Cortex of kidney (tissue), 1 donor: ENCODE results near the gene PTPRN2.
"Not testable (repeated sequence)": the region's sequence is repeated elsewhere in the genome, so short reads cannot be mapped to it uniquely, and the experiment has no call there.

Source experiments
- DNase-seq: peaks from one replicate; lab custom pipeline; 2025; lab: John Stamatoyannopoulos, UW

PTPRN2 gene

DNA sequence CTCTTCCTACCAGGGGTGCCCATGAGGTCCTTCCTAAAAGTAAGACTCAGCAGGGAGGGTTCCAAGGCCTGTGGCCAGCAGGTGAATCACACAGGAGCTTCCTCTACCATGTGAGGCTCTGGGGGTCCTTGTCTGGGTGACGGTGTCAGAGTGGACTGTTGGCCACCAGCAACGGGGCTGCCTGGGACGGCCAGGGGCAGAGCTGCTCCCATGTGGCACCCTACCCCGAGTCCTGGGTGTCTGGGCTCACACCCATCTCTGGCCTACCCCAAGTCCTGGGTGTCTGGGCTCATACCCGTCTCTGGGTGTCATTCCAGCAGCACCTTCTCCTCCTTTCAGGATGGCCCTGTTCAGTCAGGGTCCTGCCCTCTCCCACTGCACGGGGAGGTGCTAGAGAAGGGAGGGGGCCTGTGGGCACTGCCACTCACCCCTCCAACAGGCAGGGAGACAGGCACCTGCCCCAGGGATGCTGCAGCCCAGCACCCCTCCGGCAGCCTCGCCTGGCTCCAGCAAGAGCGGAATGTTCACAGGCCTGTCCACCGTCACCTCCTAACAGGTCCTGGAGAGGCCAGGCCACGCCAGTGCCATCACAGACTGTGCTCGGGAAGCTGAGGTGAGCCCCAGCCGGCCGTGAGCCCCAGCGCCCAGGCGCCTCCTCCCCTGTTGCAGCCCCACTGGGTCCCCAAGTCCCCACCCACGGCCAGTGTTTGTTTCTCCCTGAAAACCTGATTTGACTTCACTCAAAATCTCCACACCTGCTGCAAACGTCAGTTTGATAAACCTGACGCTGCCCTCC, 143.7 kb downstream of the PTPRN2 start:
- DNase-seq, result no peak

DNA sequence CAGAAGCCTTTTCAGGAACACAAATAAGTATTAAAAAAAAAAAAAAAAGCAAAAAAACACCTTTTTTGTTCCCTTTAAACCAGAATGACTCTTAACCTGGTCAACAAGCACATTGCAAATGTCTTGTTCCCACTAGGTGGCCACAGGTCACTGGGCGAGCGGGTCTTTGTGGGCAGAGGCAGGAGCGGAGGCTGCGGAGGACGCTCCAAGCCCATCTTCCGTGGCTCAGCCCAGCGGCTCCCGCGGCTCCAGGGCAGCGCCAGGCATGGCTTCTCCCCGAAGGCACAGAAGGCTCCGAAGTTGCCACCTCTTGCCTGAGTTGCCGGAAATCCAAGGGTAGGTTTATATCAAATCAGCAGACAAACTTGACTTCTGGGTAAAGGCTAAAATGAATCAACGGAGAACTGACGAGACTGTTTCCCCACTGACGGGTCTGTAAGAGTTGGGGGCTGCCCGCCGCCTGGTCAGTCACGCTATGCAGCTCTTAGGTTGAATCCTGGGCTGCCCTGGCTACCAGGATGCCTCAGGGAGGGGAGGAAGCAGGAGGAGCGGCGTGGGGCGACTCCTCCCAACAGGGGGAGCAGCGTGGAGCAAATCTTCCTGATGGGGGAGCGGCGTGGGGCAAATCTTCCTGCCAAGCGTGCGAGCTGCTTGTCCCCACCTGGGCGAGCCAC, 144.5 kb downstream of the PTPRN2 start:
- no peak for DNase-seq

DNA sequence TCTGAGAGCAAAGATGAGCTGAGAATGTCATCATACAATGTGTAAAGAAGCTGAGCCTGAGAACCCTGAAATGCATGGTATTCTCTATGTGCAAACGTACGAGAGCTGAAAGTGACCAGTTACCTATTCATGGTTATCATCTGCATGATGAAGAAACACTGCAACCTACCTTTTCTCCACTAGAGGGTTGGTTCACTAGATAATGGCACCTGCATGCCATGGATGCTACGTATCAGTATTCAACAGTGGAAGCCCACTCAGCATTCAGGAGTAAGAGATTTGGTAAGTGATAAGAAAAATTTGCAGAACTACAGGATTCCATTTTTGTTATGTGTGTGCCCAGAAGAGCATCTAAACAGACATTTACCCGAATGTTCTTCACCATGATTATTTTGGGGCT, 145.4 kb downstream of the PTPRN2 start:
- no peak for DNase-seq

DNA sequence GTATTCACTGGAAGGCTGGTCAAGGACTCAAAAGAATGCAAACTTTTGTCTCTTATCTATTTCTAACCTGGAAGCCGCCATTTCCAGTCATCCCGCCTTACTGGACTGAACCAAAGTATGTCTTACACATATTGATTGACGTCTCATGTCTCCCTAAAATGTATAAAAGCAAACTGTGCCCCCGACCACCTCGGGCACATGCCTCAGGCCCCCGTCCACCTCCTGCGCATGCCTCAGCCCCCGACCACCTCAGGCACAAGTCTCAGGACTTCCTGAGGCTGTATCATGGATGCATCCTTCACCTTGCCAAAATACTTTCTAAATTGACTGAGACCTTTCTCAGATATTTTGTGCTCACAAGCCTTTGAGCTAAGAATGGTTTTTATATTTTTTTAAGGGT, 148.6 kb downstream of the PTPRN2 start:
- DNase-seq, result no peak

DNA sequence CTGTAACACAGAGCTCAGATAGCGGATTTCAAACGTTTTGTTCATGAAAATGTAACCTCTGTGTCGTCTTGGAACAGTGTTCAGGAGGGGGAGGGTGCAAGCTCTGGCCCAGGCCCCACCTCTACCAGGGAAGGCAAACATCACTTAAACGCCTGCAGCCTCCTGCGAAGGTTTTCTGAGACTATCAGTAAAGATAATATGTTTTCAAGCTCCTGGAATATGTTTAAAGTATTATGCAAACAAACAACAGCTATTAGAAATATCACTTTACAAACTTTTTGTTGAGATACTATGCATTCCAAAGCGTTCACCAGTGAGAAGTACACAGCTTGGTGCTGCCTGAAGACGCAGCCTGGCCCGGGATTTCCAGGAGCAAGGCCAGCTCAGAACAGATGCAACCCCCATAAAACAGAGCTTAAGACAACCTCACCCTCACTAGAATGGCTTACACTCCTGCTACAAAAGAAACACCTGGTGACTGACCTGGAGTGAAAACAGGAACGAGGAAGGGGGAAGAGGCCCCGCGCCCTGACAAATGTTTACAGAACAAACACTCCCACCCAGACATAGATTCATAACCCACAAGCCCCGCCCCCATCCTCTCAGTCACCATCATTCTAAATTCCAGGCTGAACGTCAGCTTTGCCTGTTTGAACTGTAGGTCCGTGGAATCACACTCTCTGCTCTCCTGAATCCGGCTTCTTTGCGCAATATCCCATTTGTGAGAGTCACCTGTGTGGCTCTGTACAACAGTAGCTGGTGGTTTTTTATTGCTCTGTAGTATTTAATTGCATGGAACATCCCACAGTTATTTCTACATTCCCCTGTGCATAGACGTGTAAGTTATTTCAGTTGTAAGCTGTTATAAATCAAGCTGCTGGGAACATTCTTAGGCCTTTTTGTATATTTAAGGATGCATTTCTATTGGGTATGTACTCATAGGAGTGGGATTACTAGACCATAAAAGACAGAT, 155.0 kb downstream of the PTPRN2 start:
- DNase-seq, result no peak

DNA sequence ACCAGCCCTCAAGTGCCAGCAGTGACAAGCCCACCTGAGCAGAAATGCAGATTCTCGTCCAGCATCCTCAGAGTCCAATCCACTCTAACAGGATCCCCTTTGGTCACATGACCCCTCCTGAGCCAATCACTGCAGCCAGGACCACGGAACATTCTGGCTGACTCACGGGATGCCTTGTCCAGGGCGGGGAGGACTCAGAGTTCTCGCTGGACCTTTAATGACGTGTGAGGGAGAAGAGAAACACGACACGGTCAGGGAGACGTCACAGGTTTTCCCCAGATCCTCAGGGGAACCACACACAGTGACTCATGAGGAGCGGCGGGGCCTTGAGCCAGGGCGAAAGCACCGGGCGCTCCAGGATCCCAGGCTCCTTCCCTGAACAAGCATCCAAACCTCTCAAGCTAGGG, 155.7 kb downstream of the PTPRN2 start:
- no peak for DNase-seq

DNA sequence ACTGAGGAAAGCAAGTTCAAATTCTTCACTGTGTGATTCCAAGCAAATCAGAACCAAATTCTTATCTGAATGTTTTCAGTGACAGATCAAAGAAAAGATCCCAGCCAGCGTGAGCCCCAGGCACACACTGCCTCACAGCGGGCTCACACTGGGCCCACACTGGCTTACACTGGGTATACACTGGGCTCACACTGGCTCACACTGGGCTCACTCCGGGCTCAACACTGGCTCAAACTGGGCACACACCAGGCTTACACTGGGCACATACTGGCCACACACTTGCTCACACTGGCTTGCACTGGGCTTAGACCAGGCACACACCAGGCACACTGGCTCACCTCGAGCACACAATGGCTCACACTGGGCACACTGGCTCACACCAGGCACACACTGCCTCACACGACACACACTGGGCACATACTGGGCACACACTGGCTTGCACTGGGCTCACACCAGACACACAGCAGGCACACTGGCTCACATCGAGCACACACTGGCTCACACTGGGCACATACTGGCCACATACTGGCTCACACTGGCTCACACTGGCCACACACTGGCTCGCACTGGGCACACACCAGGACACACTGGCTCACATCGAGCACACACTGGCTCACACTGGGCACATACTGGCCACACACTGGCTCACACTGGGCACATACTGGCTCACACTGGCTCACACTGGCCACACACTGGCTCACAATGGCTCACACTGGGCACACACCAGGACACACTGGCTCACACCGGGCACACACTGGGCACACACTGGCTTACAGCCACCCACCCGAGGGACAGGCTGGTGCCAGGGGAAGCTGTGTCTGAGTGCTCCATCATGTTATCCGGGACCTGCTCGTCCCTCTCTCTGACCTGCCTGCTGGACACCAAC, 156.3 kb downstream of the PTPRN2 start:
- no peak for DNase-seq

DNA sequence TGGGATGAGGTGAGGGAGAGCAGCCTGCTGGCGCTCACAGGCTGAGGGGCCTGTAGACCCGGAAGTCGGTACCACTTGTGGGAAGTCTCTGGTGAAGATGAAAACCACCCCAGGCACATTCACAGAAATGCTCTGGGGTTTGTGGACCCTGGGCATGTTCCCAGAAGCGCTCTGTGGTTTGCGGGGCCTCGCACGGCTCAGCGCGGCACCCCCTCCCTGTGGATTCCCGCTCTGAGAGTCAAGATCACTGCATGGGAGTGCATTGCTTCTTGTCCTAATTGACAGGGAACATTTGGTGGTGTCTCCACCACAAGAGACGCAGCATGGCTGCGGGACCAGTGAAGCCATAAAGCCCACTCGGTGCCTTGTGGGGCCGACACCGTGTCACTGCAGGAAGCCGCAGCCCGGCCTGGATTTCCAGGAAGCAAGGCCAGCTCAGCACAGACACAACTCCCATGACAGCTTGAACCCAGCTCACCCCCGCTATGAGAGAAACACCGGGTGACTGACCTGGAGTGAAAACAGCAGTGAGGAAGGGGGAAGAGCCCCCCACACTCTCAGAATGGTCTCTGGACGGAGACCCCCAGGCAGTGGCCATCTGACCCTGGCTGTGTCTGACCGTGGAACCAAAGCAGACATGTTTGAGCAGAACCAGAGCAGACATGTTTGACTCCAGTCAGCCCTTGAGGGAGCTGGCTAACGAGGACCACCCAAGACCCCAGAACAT, 157.2 kb downstream of the PTPRN2 start:
- no peak for DNase-seq

DNA sequence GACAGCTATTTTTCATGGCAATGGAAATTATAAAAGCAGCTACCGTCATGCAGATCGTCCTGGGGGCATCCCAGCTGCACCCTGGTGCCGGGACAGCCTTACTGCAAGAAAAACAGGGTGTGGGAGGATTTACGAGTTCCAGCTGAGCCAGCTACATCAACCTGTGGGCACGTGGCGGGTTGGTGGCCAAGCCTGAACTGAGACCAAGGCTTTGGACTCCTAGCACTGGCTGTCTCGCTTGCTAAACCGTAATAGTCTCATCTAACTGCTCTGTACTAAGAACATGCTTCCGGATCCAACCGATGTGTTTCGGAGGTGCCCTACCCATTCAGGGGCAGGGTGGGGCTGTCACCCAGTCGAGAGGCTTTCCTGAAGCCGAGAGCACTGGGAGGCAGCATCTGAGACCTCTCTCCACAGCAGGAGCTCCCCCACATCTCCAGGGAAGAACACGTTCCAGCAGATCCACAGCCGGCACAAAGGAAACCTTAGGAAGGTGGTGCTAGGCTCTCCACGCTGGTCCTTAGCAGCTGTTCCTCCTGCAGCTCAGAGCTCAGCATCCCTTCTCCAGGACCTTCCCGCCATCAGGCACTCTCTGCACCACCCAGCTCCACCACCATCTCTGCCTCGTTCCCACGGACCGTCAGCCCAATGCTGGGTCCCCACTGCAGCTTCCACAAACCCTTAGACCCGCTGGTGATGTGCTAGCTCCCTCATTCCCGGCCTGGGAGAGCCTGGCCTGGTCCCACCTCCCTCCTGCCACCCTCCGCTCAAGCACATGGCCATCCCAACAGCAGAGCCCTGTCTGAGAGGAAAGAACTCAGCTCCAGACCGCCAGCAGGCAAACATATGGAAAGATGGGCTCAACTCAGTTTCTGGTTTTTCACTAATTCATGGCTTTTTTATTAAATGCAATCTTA, 158.5 kb downstream of the PTPRN2 start:
- DNase-seq, result no peak

DNA sequence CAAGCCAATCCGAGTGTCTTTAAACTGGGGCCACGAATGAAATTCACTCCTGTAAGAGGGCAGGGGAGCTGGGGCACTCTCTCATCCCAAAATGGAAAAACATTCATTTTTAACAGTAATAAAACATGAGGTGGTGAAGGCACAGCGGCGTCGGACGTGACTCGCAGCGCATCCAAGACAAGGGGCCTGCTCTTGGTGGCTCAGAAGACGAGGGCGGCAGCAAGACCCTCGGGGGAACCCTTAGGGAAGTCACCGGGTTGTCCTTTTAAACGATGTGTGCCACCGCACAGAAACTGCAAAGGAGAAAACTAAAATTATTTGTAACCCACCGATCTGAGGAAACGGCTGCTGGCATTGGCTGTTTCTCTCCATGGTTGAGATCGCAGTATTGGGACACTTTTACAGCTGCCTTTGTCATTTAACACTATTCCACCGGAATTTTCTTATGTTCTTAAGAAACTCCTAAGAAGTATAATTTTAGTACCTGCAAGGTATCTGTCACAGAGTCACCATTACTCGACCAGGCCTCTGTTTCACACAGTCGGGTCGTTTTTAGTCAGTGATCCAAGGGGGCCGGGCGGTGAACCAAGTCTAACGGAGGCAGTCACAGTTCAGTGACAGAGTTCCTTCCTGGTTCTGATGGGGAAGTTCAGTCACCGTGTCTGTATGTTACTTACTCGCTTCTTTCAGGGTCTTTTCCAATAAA, 159.3 kb downstream of the PTPRN2 start:
- DNase-seq, result no peak

DNA sequence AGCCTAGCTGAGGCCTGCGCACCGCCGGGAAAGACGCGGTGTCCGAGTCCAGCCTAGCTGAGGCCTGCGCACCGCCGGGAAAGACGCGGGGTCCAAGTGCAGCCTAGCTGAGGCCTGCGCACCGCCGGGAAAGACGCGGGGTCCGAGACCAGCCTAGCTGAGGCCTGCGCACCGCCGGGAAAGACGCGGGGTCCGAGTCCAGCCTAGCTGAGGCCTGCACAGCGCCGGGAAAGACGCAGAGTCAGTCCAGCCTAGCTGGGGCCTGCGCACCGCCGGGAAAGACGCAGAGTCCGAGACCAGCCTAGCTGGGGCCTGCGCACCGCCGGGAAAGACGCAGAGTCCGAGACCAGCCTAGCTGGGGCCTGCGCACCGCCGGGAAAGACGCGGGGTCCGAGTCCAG, 161.9 kb downstream of the PTPRN2 start:
- not testable (repeated sequence) for DNase-seq

DNA sequence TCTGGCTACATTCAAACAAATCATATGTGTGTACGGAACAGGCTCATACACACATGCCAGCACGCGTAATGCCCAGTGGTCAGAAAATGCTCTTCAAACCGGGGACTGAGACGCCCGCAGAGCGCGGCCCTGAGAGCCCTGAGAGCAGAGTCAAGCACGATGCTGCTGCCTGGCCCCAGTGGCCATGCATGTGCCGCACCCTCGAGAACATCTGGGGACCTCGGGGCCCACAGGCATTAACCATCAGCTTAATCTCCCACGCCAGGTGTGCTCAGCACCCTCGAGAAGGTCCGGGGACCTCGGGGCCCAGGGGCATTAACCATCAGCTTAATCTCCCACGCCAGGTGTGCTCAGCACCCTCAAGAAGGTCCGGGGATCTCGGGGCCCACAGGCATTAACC, 163.1 kb downstream of the PTPRN2 start:
- no peak for DNase-seq

DNA sequence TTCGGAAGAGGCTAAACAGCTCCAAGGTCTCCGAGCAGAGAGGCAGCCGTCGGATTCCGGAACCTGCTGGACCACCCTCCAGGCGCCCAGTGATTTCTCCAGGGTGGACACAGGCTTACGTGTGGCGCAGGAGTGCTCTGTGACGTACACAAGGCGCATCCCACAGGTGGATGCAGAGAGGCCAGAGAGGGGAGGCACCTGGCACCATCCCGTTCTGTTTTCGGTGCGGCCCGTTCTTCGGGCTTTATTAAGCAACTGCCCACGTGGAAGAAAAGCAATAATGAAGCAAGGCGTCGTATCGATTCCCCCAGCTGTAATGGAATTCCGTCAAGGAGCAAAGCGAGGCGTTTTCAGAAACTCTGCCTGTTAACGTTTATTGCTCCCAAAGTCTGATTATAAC, 163.6 kb downstream of the PTPRN2 start:
- no peak for DNase-seq

DNA sequence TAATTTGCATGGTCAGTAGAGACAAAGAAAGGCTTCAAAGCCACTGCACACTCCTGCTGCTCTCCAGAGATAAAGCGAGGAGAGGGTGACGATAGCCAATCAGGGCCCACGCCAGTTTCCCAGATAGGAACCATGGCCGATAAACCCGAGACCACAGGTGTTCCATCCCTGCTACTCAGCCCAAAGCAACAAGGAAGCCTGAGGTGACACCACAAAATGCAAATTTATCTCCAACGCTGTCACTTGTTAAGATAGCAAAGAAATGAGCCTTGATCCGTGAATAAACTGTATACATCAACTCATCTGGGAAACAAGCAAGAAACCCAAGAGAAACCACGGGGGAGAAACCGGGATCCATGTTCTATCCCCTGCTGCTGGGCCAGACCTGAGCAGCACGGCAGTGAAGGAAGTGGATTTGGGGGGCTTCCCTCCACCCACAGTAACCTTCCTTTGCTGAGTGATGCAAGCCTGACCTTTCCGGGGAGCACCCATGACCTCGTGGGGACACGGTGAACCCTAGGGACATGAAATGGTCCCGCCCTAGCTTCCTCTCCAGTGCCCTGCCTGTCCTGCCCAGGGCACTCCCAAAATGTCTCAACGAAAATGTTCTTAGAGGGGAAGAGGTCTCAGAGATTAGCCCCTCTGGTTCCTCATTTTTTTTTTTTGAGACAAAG, 164.6 kb downstream of the PTPRN2 start:
- DNase-seq, result no peak

DNA sequence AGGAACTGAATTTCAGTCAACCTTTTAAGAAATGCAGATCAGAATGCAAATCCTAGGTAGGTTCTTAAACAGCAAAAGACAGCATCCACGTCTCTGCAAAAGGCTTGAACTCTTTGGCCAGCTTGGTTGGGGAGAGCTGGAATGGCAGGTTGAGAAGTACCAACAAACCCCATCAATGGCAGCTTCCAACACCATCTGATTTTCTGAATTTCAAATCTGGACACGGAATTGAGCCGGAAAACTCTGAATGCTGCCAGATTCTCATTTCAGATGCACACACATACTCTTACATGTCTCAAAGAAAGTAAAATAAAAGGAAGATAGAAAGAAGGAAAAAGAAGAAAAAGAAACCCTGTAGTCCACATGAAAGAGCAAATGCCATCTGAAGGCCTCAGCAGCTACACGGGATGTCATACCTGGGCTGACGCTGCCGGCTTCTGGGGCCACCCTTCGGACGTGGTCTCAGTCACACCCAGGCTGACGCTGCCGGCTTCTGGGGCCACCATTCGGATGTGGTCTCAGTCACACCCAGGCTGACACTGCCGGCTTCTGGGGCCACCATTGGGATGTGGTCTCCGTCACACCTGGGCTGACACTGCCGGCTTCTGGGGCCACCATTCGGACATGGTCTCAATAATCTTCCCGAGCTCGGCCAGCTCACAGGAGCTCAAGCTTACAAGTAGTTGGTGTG, 165.3 kb downstream of the PTPRN2 start:
- DNase-seq, result no peak

DNA sequence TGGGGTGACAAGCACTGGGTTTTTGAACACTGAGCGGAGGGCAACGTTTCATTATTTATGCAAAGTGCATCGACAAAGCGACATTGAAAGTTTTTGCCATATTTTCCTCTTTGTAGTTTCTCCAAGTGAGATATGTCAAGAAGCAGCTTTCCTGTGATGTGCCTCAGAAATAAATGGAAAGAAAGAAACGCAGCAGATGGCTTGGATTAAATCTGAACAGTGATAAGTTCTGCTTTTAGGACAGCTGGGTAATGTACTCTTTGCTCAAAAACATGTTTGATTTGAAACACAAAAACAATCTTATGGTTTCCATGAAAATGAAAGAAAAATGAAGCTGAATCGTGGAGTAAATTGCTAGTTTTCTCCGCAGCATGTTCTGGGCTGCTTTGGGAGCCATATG, 166.3 kb downstream of the PTPRN2 start:
- no peak for DNase-seq

DNA sequence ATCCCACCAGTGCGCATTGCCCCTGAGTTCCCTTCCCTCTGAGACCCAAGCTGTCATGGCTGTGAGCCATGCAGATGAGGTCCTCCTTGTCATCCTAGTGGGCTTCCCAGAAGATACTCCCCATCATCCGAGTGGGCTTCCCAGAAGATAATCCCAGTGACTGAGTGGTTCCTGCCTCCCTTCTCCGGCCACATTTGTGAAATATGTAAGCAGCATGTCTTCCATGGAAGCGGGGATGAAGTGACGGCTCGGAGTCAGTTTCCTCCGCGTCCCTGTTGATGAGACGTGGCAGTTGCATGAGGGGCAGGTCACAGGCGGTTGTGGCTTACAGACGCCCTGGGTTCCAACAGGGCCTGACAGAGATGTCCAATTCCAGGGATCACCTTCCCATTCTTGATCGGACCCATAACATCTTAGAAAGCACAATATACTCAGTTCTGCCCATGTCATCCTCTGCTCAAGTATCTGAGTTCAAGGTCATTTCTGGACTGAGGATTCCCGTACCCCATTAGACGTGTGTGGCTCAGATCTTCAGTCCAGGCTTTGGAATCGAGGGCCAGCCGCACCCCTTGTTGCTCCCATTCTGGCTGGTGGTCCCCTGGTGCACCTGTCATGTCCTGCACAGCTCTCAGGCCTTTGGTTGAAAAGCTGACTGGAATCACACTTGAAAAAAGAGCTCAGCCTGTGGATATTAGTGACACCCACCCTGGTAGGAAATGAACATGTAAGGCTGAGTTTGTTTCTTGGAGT, 166.9 kb downstream of the PTPRN2 start:
- DNase-seq, result no peak
